Activated naive CD8-positive, alpha-beta T cell treated with anti-CD3 and anti-CD28 coated beads, Interleukin-2, amount 50 U/mL, for 24 hours (primary cell): Measurements from ENCODE around the gene ESRRA.
A peak's percentile ranks its signal among the peaks of the same experiment; 100 is the strongest.

Experiments
- ATAC-seq: fragments of 150-1000 bp; cut with Tn5 transposase; one replicate; pipeline ENCODE4 v1.10.0; 2021
- DNase-seq: peaks from one replicate; pipeline ENCODE4 v3.0.0; 2021
- H3K27ac Mint-ChIP-seq: one replicate; pipeline ENCODE4 v1.8.0; 2021; ENCODE audit warnings: mild to moderate bottlenecking, mixed read lengths
- H3K27me3 Mint-ChIP-seq: one replicate; pipeline ENCODE4 v1.8.0; 2021; ENCODE audit warnings: mixed read lengths
- H3K36me3 Mint-ChIP-seq: one replicate; pipeline ENCODE4 v1.8.0; 2021; ENCODE audit warnings: low read depth, mixed read lengths
- H3K4me1 Mint-ChIP-seq: one replicate; pipeline ENCODE4 v1.8.0; 2021; ENCODE audit warnings: mixed read lengths
- H3K4me3 Mint-ChIP-seq: one replicate; pipeline ENCODE4 v1.8.0; 2021; ENCODE audit warnings: mild to moderate bottlenecking, moderate library complexity, mixed read lengths
- H3K9me3 Mint-ChIP-seq: one replicate; pipeline ENCODE4 v1.8.0; 2021; ENCODE audit warnings: mixed read lengths

The ESRRA gene

DNA sequence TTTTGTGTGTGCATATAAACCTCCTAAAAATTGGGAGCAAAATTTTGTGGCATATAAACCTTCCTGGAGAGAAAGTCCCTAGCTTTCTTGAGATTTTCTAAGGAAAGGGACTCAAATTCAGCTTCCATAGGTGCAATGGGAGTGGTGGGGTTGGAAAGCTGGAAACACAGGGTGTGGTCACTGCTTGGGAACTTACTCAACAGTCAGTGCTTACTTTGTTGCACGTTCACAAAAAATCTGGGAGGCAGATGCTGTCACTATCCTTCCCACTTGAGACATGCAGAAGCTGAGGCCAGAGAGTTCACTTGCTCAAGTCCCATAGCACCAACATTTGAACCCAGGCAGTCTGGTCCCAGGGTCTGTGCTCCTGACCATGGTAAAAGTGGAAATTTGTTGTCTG, 9.1 kb upstream of the ESRRA start:
- DNase-seq (no peak), ATAC-seq (no peak)
- Mint-ChIP-seq H3K36me3 (no peaks in the 10 kb centered on the region), H3K27ac (no peak overlapping the region), H3K9me3 (no peaks in the 10 kb centered on the region), H3K4me1 (peaks cover 17% of the 10 kb centered on the region), H3K4me3 (no peak overlapping the region), H3K27me3 (peaks cover 81% of the 10 kb centered on the region)

DNA sequence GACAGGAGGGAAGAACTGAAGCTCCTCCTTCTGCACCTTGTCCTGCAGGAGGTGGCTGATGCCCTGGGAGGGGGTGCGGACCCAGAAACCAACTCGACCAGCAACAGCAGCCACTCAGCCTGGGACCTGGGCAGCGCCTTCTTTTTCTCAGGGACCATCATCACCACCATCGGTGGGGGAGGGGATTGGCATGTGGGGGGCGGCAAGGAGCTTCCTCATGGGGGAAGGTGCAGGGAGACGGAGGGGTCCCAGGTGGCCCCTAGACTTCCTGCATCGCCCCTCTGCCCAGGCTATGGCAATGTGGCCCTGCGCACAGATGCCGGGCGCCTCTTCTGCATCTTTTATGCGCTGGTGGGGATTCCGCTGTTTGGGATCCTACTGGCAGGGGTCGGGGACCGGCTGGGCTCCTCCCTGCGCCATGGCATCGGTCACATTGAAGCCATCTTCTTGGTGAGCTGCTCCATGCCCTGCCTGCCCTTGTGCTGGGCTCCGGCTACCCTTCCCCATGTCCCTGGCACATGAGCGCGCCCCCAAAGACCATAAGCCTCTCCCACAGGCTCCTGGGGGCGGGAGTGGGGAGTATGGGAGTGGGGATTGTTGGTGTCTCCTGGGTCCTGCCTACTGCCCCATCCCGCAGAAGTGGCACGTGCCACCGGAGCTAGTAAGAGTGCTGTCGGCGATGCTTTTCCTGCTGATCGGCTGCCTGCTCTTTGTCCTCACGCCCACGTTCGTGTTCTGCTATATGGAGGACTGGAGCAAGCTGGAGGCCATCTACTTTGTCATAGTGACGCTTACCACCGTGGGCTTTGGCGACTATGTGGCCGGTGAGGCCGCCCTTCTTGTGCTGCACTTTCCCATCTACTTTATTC, 8.3 kb upstream of the ESRRA start:
- Mint-ChIP-seq H3K36me3 (no peaks in the 10 kb centered on the region), H3K9me3 (no peaks in the 10 kb centered on the region), H3K4me3 (no peak overlapping the region), H3K27me3 (peaks cover 87% of the 10 kb centered on the region), H3K4me1 (peaks cover 17% of the 10 kb centered on the region), H3K27ac (no peak overlapping the region)
- DNase-seq (no peak), ATAC-seq (no peak)

DNA sequence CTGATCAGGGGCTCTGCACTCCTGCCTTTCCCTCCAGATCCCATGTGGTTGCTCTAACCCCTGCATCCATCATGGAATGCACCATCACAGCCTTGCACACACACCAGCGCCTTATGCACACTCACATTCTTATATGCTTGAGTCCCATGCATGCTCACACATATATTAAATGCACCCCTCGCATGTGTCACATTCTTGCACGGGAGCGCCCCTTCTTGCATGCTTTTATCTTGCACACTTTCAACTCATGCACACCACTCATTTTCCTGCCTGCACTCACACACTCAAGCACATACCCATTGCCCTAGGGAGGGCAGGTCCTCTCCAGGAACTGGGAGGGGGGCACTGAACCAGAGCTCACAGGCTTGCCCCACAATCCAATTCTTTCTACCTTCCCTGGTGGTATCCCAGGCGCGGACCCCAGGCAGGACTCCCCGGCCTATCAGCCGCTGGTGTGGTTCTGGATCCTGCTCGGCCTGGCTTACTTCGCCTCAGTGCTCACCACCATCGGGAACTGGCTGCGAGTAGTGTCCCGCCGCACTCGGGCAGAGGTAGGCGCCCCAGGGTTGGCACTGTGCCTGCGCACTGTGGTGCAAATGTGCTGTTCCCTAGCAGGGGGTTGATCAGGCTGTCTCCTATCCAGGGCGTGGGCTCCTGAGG, 7.5 kb upstream of the ESRRA start:
- no peak for ATAC-seq

DNA sequence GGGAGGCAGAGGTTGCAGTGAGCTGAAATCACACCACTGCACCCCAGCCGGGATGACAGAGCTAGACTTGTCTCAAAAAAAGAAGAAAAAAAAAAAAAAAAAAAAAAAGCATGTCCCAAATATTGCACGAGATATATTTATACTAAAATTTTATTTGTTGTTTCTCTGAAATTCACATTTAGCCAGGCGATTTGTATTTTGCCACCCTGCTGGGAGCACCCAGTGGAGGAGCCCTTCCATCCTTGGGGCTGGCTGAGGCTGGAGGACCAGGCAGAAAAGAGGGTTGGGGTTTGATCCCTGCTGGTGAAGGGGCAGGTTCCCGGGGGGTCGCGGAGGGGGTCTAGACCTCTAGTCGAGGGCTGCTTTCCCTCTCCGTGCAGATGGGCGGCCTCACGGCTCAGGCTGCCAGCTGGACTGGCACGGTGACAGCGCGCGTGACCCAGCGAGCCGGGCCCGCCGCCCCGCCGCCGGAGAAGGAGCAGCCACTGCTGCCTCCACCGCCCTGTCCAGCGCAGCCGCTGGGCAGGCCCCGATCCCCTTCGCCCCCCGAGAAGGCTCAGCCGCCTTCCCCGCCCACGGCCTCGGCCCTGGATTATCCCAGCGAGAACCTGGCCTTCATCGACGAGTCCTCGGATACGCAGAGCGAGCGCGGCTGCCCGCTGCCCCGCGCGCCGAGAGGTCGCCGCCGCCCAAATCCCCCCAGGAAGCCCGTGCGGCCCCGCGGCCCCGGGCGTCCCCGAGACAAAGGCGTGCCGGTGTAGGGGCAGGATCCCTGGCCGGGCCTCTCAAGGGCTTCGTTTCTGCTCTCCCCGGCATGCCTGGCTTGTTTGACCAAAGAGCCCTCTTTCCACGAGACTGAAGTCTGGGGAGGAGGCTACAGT, 6.1 kb upstream of the ESRRA start:
- Mint-ChIP-seq H3K4me3 (peak overlapping the region; percentile 14), H3K27ac (no peak overlapping the region), H3K27me3 (peaks cover 74% of the 10 kb centered on the region), H3K36me3 (no peaks in the 10 kb centered on the region), H3K9me3 (no peaks in the 10 kb centered on the region), H3K4me1 (peaks cover 22% of the 10 kb centered on the region)
- no peak for DNase-seq
- no peak for ATAC-seq

More for the DNA sequence above, 7.5 kb upstream of the ESRRA start:
- H3K4me3 Mint-ChIP-seq: no peak overlapping the region
- no peak for DNase-seq
- H3K9me3 Mint-ChIP-seq: no peaks in the 10 kb centered on the region
- no peaks in the 10 kb centered on the region for H3K36me3 Mint-ChIP-seq
- no peak overlapping the region for H3K27ac Mint-ChIP-seq
- peaks cover 17% of the 10 kb centered on the region for H3K4me1 Mint-ChIP-seq
- H3K27me3 Mint-ChIP-seq: peaks cover 83% of the 10 kb centered on the region

DNA sequence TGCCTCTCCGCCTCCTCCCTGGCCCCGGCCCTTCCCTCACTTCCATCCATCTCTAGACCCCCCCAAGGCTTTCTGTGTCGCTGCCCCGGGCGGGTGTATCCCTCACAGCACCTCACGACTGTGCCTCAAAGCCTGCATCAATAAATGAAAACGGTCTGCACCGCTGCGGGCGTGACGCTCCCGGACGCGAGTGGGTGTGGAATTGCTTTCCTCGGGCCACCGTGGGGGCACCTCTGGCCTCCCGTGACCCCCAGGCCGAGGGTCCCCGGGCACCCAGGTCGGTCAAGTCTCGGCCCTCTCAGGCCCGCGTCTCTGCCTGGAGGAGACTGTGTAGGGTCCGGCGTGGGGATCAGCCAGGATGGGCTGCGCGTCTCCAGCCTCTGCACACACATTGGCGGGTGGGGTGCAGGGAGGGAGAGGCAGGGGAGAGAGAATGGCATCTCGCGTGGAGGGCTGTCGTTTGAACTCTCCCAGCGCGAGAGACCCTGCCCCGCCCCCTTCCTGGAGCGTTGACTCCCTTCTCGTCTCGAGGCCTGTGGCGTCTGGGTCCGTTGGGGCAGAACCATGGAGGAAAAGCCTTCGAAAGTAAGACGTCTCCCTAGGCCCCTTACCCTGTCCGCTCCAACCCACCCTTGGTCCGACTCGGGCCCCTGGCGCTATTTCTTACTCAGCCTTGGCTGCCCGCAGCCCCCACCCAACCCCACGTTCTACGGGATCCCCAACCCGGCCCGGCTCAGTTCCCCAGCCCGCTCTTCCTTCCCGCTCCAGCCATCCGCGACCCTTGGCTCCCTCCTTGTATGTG, 5.3 kb upstream of the ESRRA start, which contains the start of gene CATSPERZ:
Gene CATSPERZ, plus strand, starts transcription at position 512 of the 802 bp plus-strand sequence. Its CDS starts 53 bp downstream, at position 565.
- Mint-ChIP-seq H3K27ac (no peak within 1 kb of the TSS), H3K27me3 (peaks cover 68% of the 10 kb centered on the region), H3K4me3 (peak within 1 kb of the TSS; percentile 62), H3K9me3 (no peaks in the 10 kb centered on the region), H3K36me3 (no peaks in the 10 kb centered on the region), H3K4me1 (peaks cover 30% of the 10 kb centered on the region)
- ATAC-seq (no peak), DNase-seq (no peak)

DNA sequence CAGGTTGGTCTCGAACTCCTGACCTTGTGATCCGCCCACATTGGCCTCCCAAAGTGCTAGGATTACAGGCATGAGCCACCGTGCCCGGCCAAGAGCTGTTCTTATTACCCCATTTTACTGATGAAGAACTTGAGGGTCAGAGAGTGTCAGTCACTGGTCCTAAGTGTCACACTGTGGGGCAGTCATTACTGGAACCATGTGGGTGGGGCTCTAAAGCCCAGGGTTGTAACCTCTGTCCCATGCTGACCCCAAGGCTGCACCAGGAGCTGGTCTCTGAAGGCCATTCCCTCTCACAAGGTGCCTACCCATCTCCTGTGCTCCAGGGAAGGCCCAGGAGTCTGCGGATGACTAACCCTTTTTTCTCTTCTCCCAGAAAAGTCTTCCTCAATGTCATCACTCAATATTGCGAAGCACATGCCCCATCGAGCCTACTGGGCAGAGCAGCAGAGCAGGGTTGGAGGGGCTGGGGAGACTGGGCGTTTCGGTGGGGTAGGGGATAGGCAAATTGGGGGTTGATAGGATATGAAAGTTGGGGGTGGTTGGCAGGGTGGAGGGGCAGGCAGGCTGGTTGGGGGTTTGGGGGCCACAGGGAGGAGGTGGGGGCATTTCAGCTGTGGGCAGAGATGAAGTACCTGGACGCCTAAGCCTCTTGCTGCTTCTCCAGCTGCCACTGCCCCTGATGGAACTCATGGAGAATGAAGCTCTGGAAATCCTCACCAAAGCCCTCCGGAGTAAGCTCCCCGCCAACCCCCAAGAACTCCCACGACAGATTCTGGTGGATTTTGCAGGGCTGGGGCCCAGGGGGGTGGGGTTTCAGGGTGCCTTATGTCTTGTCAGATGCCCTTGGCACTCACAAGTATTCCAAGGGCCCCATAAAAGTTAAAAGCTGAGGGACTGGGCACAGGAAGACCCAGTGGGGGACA, 2.0 kb upstream of the ESRRA start:
- H3K27me3 Mint-ChIP-seq: peaks cover 35% of the 10 kb centered on the region
- DNase-seq (no peak), ATAC-seq (no peak)
- H3K9me3 Mint-ChIP-seq: no peaks in the 10 kb centered on the region
- H3K4me1 Mint-ChIP-seq: peaks cover 41% of the 10 kb centered on the region
- H3K36me3 Mint-ChIP-seq: peaks cover 10% of the 10 kb centered on the region
- H3K4me3 Mint-ChIP-seq: peak overlapping the region; percentile 86
- H3K27ac Mint-ChIP-seq: no peak overlapping the region

DNA sequence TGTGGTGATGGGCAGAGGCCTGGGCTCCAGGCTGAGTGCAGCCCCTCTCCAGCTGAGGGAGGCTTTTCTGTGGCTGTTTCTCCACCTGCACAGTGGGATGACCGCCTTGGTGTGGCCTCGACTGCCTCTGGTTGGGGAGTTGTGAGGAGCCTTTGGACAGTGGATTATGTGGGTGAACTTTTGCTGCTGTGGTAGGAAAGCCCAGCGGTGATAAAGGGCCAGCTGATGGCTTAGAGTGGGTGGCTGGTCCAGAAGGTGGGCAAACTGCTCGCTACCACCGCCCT, 1.4 kb upstream of the ESRRA start:
- Mint-ChIP-seq H3K4me3 (peak overlapping the region; percentile 86), H3K9me3 (no peaks in the 10 kb centered on the region), H3K27me3 (peaks cover 29% of the 10 kb centered on the region), H3K27ac (peak overlapping the region; percentile 97), H3K36me3 (peaks cover 10% of the 10 kb centered on the region), H3K4me1 (peaks cover 41% of the 10 kb centered on the region)
- ATAC-seq (no peak), DNase-seq (no peak)

DNA sequence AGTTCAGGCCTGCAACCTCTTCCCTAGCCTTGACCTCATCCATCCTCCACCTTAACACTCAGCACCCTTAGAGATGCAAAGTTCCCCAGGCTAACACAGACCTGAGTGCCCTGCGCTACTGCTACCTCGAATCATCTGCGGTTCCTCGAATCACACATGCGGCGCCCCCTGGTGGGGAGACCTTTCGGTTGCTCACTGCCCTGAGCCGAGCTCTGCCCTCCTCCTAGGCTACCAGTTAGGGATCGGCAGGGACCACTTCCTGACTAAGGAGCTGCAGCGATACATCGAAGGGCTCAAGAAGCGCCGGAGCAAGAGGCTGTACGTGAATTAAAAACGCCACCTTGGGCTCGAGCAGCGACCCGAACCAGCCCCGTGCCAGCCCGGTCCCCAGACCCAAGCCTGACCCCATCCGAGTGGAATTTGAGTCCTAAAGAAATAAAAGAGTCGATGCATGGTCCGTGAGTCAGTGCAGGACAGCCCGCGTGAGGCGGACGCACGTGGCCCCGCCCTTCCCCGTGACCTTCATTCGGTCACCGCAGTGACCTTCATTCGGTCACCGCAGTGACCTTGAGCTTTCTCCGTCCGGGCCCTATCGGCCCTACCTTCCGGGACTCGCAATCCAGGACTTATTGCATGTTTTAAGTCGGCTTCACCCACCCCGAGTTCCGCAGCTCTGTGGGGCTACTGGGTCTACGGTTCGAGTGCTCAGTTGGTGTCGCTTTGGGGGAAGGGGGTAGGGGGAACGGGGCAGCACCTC, 830 bp upstream of the ESRRA start:
- Mint-ChIP-seq H3K27ac (peak overlapping the region; percentile 97), H3K4me1 (peaks cover 42% of the 10 kb centered on the region), H3K4me3 (peak overlapping the region; percentile 86), H3K9me3 (no peaks in the 10 kb centered on the region), H3K27me3 (peaks cover 25% of the 10 kb centered on the region), H3K36me3 (peaks cover 13% of the 10 kb centered on the region)
- ATAC-seq: peak; percentile 66
- peak; percentile 98 for DNase-seq

DNA sequence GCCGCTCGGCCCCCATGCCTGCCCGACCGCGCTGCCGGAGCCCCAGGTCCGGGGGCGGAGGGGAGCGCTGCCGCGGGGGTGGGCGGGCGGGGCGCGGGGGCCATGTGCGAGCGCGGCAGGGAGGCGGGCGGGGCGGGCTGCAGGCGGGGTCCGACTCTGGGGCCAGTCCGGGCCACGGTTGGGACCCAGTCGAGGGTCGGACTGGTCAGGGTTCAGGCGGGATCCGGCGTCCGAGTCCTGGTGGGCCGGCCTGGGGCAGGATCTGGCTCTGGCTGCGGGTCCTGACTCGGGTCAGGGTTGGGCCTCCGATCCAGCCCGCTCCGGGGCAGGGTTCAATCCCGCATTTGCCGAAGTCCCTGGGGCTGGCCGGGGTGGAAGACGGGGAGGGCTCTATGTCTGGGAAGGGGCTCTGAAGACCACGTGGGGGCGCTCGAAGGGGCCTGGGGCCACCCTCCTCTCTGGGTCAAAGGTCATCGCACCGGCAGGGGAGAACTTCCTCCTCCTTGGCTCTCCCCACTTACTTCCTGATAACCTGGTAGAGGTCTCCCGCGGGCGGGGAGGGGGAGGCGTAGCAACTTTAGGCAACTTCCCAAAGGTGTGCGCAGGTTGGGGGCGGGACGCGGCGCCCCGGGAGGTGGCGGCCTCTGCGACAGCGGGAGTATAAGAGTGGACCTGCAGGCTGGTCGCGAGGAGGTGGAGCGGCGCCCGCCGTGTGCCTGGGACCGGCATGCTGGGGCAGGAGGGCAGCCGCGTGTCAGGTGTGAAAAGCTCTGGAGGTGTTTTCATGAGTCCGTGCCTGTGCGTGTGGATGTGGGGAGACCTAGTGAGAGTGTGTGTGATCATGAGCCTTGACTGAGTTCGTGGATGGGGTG, 603 bp downstream of the ESRRA start:
- H3K36me3 Mint-ChIP-seq: peaks cover 15% of the 10 kb centered on the region
- H3K4me1 Mint-ChIP-seq: peaks cover 34% of the 10 kb centered on the region
- DNase-seq: peak; percentile 77
- H3K27me3 Mint-ChIP-seq: peaks cover 11% of the 10 kb centered on the region
- no peaks in the 10 kb centered on the region for H3K9me3 Mint-ChIP-seq
- H3K27ac Mint-ChIP-seq: peak overlapping the region; percentile 96
- peak; percentile 21 for ATAC-seq
- H3K4me3 Mint-ChIP-seq: peak overlapping the region; percentile 99

DNA sequence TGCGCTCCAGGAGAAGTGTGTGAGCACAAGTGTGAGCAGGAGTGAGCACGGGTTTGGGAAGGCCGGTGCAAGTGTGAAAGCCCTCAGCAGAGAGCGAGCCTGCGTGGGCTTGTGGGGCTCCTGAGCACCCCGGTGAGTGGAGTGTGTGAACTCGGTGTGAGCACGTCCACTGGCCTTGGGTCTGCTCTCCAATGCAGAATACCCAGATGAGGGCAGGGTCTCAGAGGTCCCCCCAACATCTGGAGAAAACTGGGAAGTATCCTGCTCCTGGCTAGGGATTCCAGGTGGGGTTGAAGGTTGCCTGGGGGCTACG, 1.2 kb downstream of the ESRRA start:
- Mint-ChIP-seq H3K4me1 (peaks cover 35% of the 10 kb centered on the region), H3K36me3 (peaks cover 17% of the 10 kb centered on the region), H3K9me3 (no peaks in the 10 kb centered on the region), H3K27ac (peak overlapping the region; percentile 96), H3K27me3 (peaks cover 9% of the 10 kb centered on the region), H3K4me3 (peak overlapping the region; percentile 99)
- ATAC-seq: no peak
- DNase-seq: no peak

DNA sequence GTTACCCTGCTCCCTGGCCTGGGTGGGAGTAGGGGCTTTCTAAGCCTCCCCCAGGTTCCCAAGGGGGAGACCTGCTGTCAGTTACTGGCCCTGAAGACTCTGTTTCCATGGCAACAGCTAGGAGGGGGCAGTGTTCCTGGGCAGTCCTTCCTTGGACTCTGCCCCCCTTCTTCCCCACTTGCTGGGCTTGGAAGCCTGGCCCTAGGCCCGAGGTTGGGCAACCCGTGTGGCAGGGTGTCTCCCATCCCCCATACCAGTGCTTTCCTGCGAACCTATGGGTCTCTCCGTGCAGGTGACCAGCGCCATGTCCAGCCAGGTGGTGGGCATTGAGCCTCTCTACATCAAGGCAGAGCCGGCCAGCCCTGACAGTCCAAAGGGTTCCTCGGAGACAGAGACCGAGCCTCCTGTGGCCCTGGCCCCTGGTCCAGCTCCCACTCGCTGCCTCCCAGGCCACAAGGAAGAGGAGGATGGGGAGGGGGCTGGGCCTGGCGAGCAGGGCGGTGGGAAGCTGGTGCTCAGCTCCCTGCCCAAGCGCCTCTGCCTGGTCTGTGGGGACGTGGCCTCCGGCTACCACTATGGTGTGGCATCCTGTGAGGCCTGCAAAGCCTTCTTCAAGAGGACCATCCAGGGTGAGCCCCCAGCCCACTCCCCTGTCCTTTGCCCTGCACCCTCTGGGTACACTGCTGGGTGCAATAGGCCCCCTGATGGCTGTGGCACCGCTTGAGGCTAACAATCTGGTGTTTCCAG, 1.7 kb downstream of the ESRRA start:
- peaks cover 17% of the 10 kb centered on the region for H3K36me3 Mint-ChIP-seq
- H3K27ac Mint-ChIP-seq: peak overlapping the region; percentile 96
- H3K9me3 Mint-ChIP-seq: no peaks in the 10 kb centered on the region
- H3K27me3 Mint-ChIP-seq: peaks cover 4% of the 10 kb centered on the region
- no peak for ATAC-seq
- H3K4me3 Mint-ChIP-seq: peak overlapping the region; percentile 99
- peaks cover 35% of the 10 kb centered on the region for H3K4me1 Mint-ChIP-seq
- no peak for DNase-seq
